A673 (cell line): ENCODE results near the gene PMM2. TPM values are rescaled to one million over a fixed set of nuclear protein-coding genes. Genes with fewer than 3 reads are reported as not detected.

Experiments
- BruUV-seq: library from RNA; stranded (reverse); fragments of 400-500 nt; replicated peaks from 2 replicates; lab custom pipeline; 2021; lab: Mats Ljungman, UMichigan
- CTCF ChIA-PET: fragments of 300-600 bp; sonication (Branson Sonifier 250); formaldehyde crosslinking; loops from one replicate; lab custom pipeline; 2022; ENCODE audit warnings: antibody characterized with exemption; lab: Charles Lee
- POLR2A ChIA-PET: fragments of 300-600 bp; sonication (Branson Sonifier 250); formaldehyde crosslinking; loops from one replicate; lab custom pipeline; 2022; ENCODE audit warnings: antibody characterized with exemption; ENCODE audit not compliant: low non-redundant PET; lab: Charles Lee
- DNase-seq: peaks from one replicate; pipeline ENCODE4 v3.0.0-alpha.2; 2015; ENCODE audit warnings: low spot score
- H3K27ac ChIP-seq: fragments of 200-600 bp; sonication (generic); 2 replicates; pipeline ENCODE4 v1.5.1; 2016; ENCODE audit warnings: mixed run types, low read depth, mild to moderate bottlenecking, mixed read lengths, antibody characterized with exemption, low read length; ENCODE audit not compliant: poor library complexity, severe bottlenecking
- H3K27me3 ChIP-seq: fragments of 200-600 bp; sonication (generic); replicated peaks from 2 replicates; pipeline ENCODE4 v1.6.1; 2017; ENCODE audit warnings: mixed run types, low read depth, mild to moderate bottlenecking, mixed read lengths, antibody characterized with exemption, low read length; ENCODE audit not compliant: insufficient read depth, poor library complexity
- H3K36me3 ChIP-seq: fragments of 200-600 bp; sonication (generic); 2 replicates; pipeline ENCODE4 v1.6.1; 2016; ENCODE audit warnings: mixed run types, mild to moderate bottlenecking, mixed read lengths, antibody characterized with exemption, low read length; ENCODE audit not compliant: insufficient read depth, poor library complexity, severe bottlenecking
- H3K4me1 ChIP-seq: fragments of 200-600 bp; sonication (generic); 2 replicates; pipeline ENCODE4 v1.6.1; 2017; ENCODE audit warnings: mixed run types, mild to moderate bottlenecking, mixed read lengths, antibody characterized with exemption, low read length; ENCODE audit not compliant: insufficient read depth, poor library complexity, severe bottlenecking
- H3K4me3 ChIP-seq: fragments of 200-600 bp; sonication (generic); 2 replicates; pipeline ENCODE4 v1.5.1; 2016; ENCODE audit warnings: low read depth, mixed run types, mild to moderate bottlenecking, mixed read lengths, low read length; ENCODE audit not compliant: poor library complexity, severe bottlenecking
- H3K9me3 ChIP-seq: fragments of 200-600 bp; sonication (generic); 2 replicates; pipeline ENCODE4 v1.6.1; 2016; ENCODE audit warnings: mixed run types, low read depth, mild to moderate bottlenecking, mixed read lengths, antibody characterized with exemption, low read length; ENCODE audit not compliant: poor library complexity, severe bottlenecking
- EZH2 ChIP-seq: fragments of 200-600 bp; sonication (generic); IDR thresholded peaks from 2 replicates; pipeline ENCODE4 v1.6.1; 2017; ENCODE audit warnings: borderline replicate concordance, low read depth, mild to moderate bottlenecking, mixed read lengths, antibody characterized with exemption, low read length; ENCODE audit not compliant: poor library complexity, severe bottlenecking
- intact Hi-C: fragments of 100-400 bp; cut with micrococcal nuclease; formaldehyde crosslinking; loops from one replicate; pipeline ENCODE4 v1.10.0; 2022; ENCODE audit not compliant: unreplicated experiment
- total RNA-seq: library from RNA; stranded (reverse); gene quantifications from 2 replicates; pipeline ENCODE4 v1.2.3, GENCODE V29; 2021
- TF ChIP-seq, protein P1 (sequence below): fragments of 300-800, 200-600 bp; sonication (generic); conservative IDR thresholded peaks from 2 replicates; pipeline ENCODE4 v1.5.1; 2017; ENCODE audit warnings: low read depth, mild to moderate bottlenecking, antibody characterized with exemption, low read length, moderate library complexity, mixed read lengths

The PMM2 gene
- total RNA-seq, 1 experiment from 2014 or later = 54.8 TPM

DNA sequence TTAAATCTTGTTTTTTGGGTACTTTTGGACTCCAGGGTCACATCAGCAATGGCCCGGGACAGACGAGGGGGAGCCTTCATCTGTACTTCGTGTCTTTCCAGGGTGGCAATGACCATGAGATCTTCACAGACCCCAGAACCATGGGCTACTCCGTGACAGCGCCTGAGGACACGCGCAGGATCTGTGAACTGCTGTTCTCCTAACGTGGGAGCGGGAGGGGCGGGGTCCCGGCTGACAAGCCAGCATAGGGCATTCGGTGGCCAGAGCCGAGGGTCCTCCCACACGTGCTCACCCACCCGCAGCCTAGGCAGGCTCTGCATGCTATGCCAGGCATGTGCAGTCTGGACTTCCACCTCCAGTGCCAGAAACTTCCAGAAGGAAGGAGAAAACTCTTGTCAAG, 50.0 kb downstream of the PMM2 start:
- Histone ChIP-seq H3K27me3 (no peaks in the 10 kb centered on the region), H3K4me1 (peaks cover 10% of the 10 kb centered on the region), H3K36me3 (peaks cover 48% of the 10 kb centered on the region), H3K4me3 (no peak overlapping the region), H3K27ac (no peak overlapping the region), H3K9me3 (no peaks in the 10 kb centered on the region)
- ChIA-PET CTCF (no interaction called here), POLR2A (no interaction called here)
- BruUV-seq = no TSS peak
- DNase-seq = no peak
- intact Hi-C loops = no loop called here
- no peak for TF ChIP-seq EZH2
- TF ChIP-seq, protein P1, sequence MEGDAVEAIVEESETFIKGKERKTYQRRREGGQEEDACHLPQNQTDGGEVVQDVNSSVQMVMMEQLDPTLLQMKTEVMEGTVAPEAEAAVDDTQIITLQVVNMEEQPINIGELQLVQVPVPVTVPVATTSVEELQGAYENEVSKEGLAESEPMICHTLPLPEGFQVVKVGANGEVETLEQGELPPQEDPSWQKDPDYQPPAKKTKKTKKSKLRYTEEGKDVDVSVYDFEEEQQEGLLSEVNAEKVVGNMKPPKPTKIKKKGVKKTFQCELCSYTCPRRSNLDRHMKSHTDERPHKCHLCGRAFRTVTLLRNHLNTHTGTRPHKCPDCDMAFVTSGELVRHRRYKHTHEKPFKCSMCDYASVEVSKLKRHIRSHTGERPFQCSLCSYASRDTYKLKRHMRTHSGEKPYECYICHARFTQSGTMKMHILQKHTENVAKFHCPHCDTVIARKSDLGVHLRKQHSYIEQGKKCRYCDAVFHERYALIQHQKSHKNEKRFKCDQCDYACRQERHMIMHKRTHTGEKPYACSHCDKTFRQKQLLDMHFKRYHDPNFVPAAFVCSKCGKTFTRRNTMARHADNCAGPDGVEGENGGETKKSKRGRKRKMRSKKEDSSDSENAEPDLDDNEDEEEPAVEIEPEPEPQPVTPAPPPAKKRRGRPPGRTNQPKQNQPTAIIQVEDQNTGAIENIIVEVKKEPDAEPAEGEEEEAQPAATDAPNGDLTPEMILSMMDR = no peak

DNA sequence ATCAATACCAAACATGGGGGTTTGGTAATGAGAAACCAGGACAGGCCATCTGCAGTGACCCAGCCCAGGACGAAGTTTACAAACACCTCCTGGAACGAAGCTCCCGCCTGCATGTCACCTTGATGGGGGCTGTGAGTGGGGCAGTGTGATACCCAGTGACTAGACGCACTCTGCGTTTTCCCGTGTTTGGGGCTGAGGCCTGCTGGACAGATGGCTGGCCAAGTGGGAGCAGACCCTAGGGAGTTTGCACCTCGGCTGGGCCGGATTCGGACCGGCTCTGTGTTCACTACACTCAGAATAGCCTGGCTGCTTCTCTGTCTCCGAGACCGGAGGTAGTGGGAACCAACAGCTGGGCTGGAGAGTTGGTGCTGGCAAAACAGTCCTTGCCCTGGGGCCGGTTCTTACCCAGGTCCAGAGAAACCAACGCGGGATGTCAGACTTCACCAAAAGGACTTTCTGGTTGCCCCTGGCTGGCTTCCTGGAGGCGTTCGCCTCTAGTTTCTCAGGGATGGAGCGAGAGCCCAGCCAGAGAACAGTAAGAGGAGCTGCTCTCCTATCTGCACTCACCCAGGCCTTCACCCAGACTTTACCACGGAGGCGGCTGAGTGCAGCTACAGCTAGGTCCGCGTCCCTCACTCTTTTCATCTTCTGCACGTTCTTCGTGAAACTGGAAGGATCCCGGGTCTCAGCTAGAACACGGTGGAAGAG, 50.7 kb downstream of the PMM2 start:
- TF ChIP-seq, protein P1 = no peak
- TF ChIP-seq EZH2 = no peak
- ChIA-PET POLR2A (interaction anchor here (0.5 kb wide), 1 partner anchor 28 kb away, joined by 3 read pairs; no protein-coding TSS in a partner anchor), CTCF (no interaction called here)
- peaks cover 10% of the 10 kb centered on the region for H3K4me1 ChIP-seq
- H3K9me3 ChIP-seq = no peaks in the 10 kb centered on the region
- H3K36me3 ChIP-seq = peaks cover 55% of the 10 kb centered on the region
- DNase-seq = no peak
- intact Hi-C loops = no loop called here
- H3K27ac ChIP-seq = peak overlapping the region; percentile 64
- no peak overlapping the region for H3K4me3 ChIP-seq
- no peaks in the 10 kb centered on the region for H3K27me3 ChIP-seq
- BruUV-seq = no TSS peak

DNA sequence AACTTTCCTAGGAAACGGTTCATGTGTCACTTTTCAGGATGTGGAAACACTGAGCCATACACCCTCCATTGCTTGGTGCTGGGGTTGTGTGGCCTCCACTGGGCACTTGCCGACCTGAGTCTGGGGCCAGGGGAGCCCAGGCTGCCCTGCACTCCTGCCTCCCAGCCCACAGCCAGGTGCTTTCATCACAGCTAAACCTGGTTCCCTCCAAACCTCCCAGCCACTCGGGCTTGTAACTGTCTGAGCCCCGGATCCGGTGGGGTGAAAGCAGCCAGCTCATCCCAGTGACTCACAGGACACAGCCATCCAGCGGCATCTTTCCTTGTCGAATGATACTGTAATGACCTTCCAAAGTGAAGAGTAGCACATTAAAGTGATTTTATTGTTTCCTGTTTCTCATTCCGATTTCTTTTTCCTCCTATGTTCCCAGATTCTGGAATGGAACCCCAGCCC, 51.3 kb downstream of the PMM2 start:
- peak; percentile 56 for DNase-seq
- Histone ChIP-seq H3K27ac (peak overlapping the region; percentile 64), H3K27me3 (no peaks in the 10 kb centered on the region), H3K4me1 (peaks cover 10% of the 10 kb centered on the region), H3K4me3 (no peak overlapping the region), H3K36me3 (peaks cover 61% of the 10 kb centered on the region), H3K9me3 (no peaks in the 10 kb centered on the region)
- TF ChIP-seq, protein P1 = no peak
- no TSS peak for BruUV-seq
- ChIA-PET CTCF (no interaction called here), POLR2A (interaction anchor here (0.6 kb wide), 1 partner anchor 242 kb away, joined by 3 read pairs; no protein-coding TSS in a partner anchor)
- intact Hi-C loops = no loop called here
